ENCODE results near the gene DYNC2H1.

GRCh38 chr11:103453915-103454709 lies 344.9 kb downstream of the DYNC2H1 start:
- TF ChIP-seq FOXA1 (IDR thresholded peaks at IDR 0.05) (no peak), FOXK2 (IDR thresholded peaks at IDR 0.05) (no peak), SUZ12 (IDR thresholded peaks at IDR 0.05) (no peak), ZNF384 (IDR thresholded peaks at IDR 0.05) (no peak), NFRKB (IDR thresholded peaks at IDR 0.05) (no peak), FOXM1 (IDR thresholded peaks at IDR 0.05; ENCODE audit: borderline replicate concordance) (no peak), TARDBP (IDR thresholded peaks at IDR 0.05) (no peak), SP1 (IDR thresholded peaks at IDR 0.05) (no peak), PKNOX1 (IDR thresholded peaks at IDR 0.05) (no peak), L3MBTL2 (conservative IDR thresholded peaks at IDR 0.05) (no peak), HDGF (IDR thresholded peaks at IDR 0.05; ENCODE audit: borderline replicate concordance) (no peak), CTBP1 (IDR thresholded peaks at IDR 0.05; ENCODE audit: borderline replicate concordance) (no peak)

All from HEK293T (cell line).